Measurements from ENCODE around the gene CHAT. TPM values are rescaled to one million over a fixed set of nuclear protein-coding genes. Genes with fewer than 3 reads are reported as not detected.

Gene CHAT
- total RNA-seq, 1 experiment from 2014 or later = not detected

DNA sequence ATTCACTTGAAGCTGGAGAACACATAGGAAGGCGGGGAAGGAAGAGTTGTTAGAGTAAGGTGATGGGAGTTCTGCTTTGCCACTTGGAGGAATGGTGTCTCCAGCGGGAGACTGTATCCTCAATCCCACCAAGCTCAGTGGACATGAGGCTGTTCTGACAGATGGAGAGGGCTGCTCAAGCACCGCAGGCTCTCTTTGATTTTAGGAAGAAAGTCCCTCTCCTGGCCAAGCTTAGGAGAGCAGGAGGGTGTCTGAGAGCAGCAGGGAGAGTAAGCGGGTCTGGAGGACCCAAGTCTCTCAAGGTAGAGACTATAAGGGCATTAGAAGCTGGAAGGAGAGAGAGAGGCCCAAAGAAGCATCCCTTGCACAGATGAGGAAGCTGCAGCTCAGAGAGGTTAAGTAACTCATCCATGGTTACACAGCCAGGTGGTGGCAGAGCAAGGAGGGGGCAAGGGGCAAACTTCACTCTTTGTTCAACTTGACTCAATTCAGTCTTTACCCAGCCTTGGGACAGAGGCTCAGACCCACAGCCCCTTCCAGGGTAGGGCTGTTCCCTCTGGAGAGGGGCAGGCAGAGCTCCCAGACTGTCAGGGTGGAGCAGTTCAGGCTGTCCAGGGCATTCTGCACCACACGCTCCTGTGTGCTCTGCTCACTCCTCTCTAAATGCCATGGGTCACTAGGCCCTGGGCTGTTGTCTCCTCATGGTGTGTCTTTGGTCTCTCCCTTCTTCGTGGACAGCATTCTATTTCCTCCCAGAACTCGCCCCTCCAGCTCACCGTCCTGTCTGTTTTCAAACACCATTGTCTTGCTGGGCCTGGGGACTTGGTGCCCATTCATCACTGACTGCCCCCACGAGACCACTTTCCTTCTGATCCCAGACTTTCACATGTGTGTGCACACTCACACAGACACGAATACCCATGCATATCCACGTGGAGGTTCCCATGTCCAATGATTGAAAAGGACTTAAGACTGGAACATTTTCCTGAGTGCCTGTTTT, 8.9 kb downstream of the CHAT start:
- BruUV-seq (replicated peaks) = no TSS peak
- no peak for DNase-seq (ENCODE audit: low read depth, low spot score)
- Histone ChIP-seq H3K36me3 (ENCODE audit: control insufficient read depth, insufficient read depth, low read length) (no peaks in the 10 kb centered on the region), H3K27ac (ENCODE audit: low read length) (no peak overlapping the region), H3K9me3 (ENCODE audit: control insufficient read depth, insufficient read depth, low read depth, low read length) (no peaks in the 10 kb centered on the region), H3K4me3 (ENCODE audit: low read depth in 2 of 2, low read length in 2 of 2) (no peak overlapping the region), H3K4me1 (ENCODE audit: control insufficient read depth, insufficient read depth, low read length) (no peaks in the 10 kb centered on the region), H3K27me3 (ENCODE audit: control insufficient read depth, insufficient read depth, low read length) (peaks cover 4% of the 10 kb centered on the region; the same call in 1 of the 2 replicates)
- in situ Hi-C loops (cut with HindIII; ENCODE audit: low pct_unique_long_range_greater_than_20kb, low sequenced_read_pairs) = no loop called here
- intact Hi-C loops (cut with micrococcal nuclease; ENCODE audit: unreplicated experiment) = no loop called here
- POLR2A ChIA-PET = no interaction called here
- ATAC-seq = no peak
- TF ChIP-seq SIN3A (IDR thresholded peaks at IDR 0.05; ENCODE audit: borderline replicate concordance, insufficient read depth, low read depth, low read length) = no peak
- TF ChIP-seq, protein P1, sequence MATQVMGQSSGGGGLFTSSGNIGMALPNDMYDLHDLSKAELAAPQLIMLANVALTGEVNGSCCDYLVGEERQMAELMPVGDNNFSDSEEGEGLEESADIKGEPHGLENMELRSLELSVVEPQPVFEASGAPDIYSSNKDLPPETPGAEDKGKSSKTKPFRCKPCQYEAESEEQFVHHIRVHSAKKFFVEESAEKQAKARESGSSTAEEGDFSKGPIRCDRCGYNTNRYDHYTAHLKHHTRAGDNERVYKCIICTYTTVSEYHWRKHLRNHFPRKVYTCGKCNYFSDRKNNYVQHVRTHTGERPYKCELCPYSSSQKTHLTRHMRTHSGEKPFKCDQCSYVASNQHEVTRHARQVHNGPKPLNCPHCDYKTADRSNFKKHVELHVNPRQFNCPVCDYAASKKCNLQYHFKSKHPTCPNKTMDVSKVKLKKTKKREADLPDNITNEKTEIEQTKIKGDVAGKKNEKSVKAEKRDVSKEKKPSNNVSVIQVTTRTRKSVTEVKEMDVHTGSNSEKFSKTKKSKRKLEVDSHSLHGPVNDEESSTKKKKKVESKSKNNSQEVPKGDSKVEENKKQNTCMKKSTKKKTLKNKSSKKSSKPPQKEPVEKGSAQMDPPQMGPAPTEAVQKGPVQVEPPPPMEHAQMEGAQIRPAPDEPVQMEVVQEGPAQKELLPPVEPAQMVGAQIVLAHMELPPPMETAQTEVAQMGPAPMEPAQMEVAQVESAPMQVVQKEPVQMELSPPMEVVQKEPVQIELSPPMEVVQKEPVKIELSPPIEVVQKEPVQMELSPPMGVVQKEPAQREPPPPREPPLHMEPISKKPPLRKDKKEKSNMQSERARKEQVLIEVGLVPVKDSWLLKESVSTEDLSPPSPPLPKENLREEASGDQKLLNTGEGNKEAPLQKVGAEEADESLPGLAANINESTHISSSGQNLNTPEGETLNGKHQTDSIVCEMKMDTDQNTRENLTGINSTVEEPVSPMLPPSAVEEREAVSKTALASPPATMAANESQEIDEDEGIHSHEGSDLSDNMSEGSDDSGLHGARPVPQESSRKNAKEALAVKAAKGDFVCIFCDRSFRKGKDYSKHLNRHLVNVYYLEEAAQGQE (IDR thresholded peaks at IDR 0.05; ENCODE audit: insufficient read depth in 1 of 2, low read depth in 2 of 2, low read length in 1 of 2) = no peak
- no peak for TF ChIP-seq POLR2AphosphoS5 (IDR thresholded peaks at IDR 0.05; ENCODE audit: low read depth, low read length)
- no peak for TF ChIP-seq TCF7L2 (IDR thresholded peaks at IDR 0.05; ENCODE audit: low read depth, low read length)
- TF ChIP-seq, protein P2, sequence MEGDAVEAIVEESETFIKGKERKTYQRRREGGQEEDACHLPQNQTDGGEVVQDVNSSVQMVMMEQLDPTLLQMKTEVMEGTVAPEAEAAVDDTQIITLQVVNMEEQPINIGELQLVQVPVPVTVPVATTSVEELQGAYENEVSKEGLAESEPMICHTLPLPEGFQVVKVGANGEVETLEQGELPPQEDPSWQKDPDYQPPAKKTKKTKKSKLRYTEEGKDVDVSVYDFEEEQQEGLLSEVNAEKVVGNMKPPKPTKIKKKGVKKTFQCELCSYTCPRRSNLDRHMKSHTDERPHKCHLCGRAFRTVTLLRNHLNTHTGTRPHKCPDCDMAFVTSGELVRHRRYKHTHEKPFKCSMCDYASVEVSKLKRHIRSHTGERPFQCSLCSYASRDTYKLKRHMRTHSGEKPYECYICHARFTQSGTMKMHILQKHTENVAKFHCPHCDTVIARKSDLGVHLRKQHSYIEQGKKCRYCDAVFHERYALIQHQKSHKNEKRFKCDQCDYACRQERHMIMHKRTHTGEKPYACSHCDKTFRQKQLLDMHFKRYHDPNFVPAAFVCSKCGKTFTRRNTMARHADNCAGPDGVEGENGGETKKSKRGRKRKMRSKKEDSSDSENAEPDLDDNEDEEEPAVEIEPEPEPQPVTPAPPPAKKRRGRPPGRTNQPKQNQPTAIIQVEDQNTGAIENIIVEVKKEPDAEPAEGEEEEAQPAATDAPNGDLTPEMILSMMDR (IDR thresholded peaks at IDR 0.05) = no peak
- CTCF ChIA-PET = interaction anchor here (0.7 kb wide), 1 partner anchor 618 kb away, joined by 3 read pairs; no protein-coding TSS in a partner anchor

DNA sequence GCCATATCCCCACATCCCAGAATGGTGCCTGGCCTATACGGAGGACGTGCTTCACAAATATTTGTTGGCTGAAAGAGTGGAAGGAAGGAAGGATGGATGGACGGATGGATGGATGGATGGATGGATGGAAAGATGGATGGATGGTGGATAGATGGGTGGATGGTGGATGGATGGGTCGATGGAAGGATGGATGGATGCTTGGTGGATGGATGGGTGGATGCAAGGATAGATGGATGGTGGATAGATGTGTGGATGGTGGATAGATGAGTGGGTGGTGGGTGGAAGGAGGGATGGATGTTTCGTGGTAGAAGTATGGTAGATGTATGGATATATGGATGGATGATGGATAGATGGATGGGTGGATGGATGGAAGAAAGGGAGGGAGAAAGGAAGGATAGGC, 10.8 kb downstream of the CHAT start:
- no TSS peak for BruUV-seq (replicated peaks)
- intact Hi-C loops (cut with micrococcal nuclease; ENCODE audit: unreplicated experiment) (no loop called here), in situ Hi-C loops (cut with HindIII; ENCODE audit: low pct_unique_long_range_greater_than_20kb, low sequenced_read_pairs) (no loop called here)
- H3K9me3 ChIP-seq (ENCODE audit: control insufficient read depth, insufficient read depth, low read depth, low read length) = no peaks in the 10 kb centered on the region
- ATAC-seq (no peak), DNase-seq (ENCODE audit: low read depth, low spot score) (no peak)
- no peaks in the 10 kb centered on the region for H3K36me3 ChIP-seq (ENCODE audit: control insufficient read depth, insufficient read depth, low read length)
- H3K27me3 ChIP-seq (ENCODE audit: control insufficient read depth, insufficient read depth, low read length) = peaks cover 6% of the 10 kb centered on the region
- no peak for TF ChIP-seq SIN3A (IDR thresholded peaks at IDR 0.05; ENCODE audit: borderline replicate concordance, insufficient read depth, low read depth, low read length)
- no peak for TF ChIP-seq TCF7L2 (IDR thresholded peaks at IDR 0.05; ENCODE audit: low read depth, low read length)
- TF ChIP-seq, protein P2 (IDR thresholded peaks at IDR 0.05) = no peak
- no peak for TF ChIP-seq POLR2AphosphoS5 (IDR thresholded peaks at IDR 0.05; ENCODE audit: low read depth, low read length)
- TF ChIP-seq, protein P1 (IDR thresholded peaks at IDR 0.05; ENCODE audit: insufficient read depth in 1 of 2, low read depth in 2 of 2, low read length in 1 of 2) = no peak
- POLR2A ChIA-PET = no interaction called here
- CTCF ChIA-PET = no interaction called here
- H3K4me3 ChIP-seq (ENCODE audit: low read depth in 2 of 2, low read length in 2 of 2) = no peak overlapping the region
- no peak overlapping the region for H3K27ac ChIP-seq (ENCODE audit: low read length)
- H3K4me1 ChIP-seq (ENCODE audit: control insufficient read depth, insufficient read depth, low read length) = no peaks in the 10 kb centered on the region

Data from Panc1 (cell line).